Left lung (tissue), 14 donors: Measurements from ENCODE around the gene ABCA6. TPM values are rescaled to one million over a fixed set of nuclear protein-coding genes. Genes with fewer than 3 reads are reported as not detected.
A peak's percentile ranks its signal among the peaks of the same experiment; 100 is the strongest.

Experiments used
- ATAC-seq: fragments of 200-7000 bp; cut with Tn5 transposase; one replicate; pipeline ENCODE4 v1.9.1; 2020; ENCODE audit warnings: moderate library complexity
- DNase-seq, 4 donors: peaks; one replicate each; pipeline ENCODE4 v3.0.0-alpha.2; 2013 to 2020
- H3K27ac ChIP-seq, 2 donors: fragments of 200-600 bp; sonication (generic) in 1 of 2; one replicate each; pipeline versions ENCODE4 v1.5.0 to v1.8.0; 2020 to 2021
- H3K27me3 ChIP-seq, 2 donors: fragments of 200-600 bp; sonication (generic) in 1 of 2; one replicate each; pipeline versions ENCODE4 v1.5.0 to v1.8.0; 2020 to 2021
- H3K36me3 ChIP-seq, 2 donors: fragments of 200-600 bp; sonication (generic) in 1 of 2; one replicate each; pipeline versions ENCODE4 v1.5.0 to v1.8.0; 2020 to 2021
- H3K4me1 ChIP-seq, 2 donors: fragments of 200-600 bp; one replicate each; pipeline ENCODE4 v1.8.0; 2021
- H3K4me3 ChIP-seq, 2 donors: fragments of 200-600 bp; sonication (generic) in 1 of 2; one replicate each; pipeline versions ENCODE4 v1.5.0 to v1.8.0; 2020 to 2021; ENCODE audit warnings: mild to moderate bottlenecking in 1 of 2
- H3K9me3 ChIP-seq, 2 donors: fragments of 200-600 bp; sonication (generic) in 1 of 2; one replicate each; pipeline versions ENCODE4 v1.5.0 to v1.8.0; 2020 to 2021
- CTCF ChIP-seq, 2 donors: fragments of 200-600 bp; sonication (generic) in 1 of 2; IDR thresholded peaks; one replicate each; pipeline versions ENCODE4 v1.5.0 to v1.8.0; 2021; ENCODE audit warnings: antibody characterized with exemption in 2 of 2
- intact Hi-C, 2 donors: fragments of 100-400 bp; cut with DNase I; formaldehyde crosslinking; loops; one replicate each; pipeline versions ENCODE4 v1.11.2 to v1.14.2; 2022
- long read RNA-seq, 12 donors: library from polyadenylated mRNA in 2 of 12; unstranded in 2 of 12; transcript quantifications; one replicate each; pipeline ENCODE4 v2.0.0 and lab custom pipeline, GENCODE V29; 2019 to 2026
- polyA plus RNA-seq, 6 donors: library from polyadenylated mRNA; unstranded; fragments of 120-200 nt; gene quantifications; one replicate each; pipeline ENCODE4 v1.2.1, GENCODE V29; 2013; ENCODE audit not compliant: insufficient read length in 6 of 6
- total RNA-seq, 2 donors: library from RNA; stranded (reverse); fragmentation: NEBNext Ultra II Directional; extraction: Animal tissue kit (Norgen Biotek cat#: 25700); gene quantifications; one replicate each; pipeline ENCODE4 v1.2.1, GENCODE V29; 2021
- donor health status: DM: no; HTN: yes; CAD: no.
- donor health status: DM: no; HTN: no; CAD: no.

ABCA6 gene
- total RNA-seq, result 10 to 100 TPM; 12.4 to 14.6 TPM
- polyA plus RNA-seq, result 10 to 100 TPM; 17.8 to 60.7 (median 45.0) TPM
- long read RNA-seq, donor 1, full-length matches to known transcripts, result 4 of 14 reads
- long read RNA-seq, donor 1, partial matches to known transcripts, result 10 of 14 reads
- long read RNA-seq, donor 1, other reads (novel, unspliced or antisense), result 0 of 14 reads
- long read RNA-seq, donor 2, partial matches to known transcripts, result 7 of 9 reads
- long read RNA-seq, donor 2, other reads (novel, unspliced or antisense), result 0 of 9 reads
- long read RNA-seq, donor 3, result 0 reads
- long read RNA-seq, donor 4, partial matches to known transcripts, result 1 of 3 reads
- long read RNA-seq, donor 4, other reads (novel, unspliced or antisense), result 0 of 3 reads
- long read RNA-seq, donor 5, partial matches to known transcripts, result 9 of 11 reads
- long read RNA-seq, donor 5, other reads (novel, unspliced or antisense), result 0 of 11 reads
- long read RNA-seq, donor 6, partial matches to known transcripts, result 9 of 11 reads
- long read RNA-seq, donor 6, other reads (novel, unspliced or antisense), result 0 of 11 reads
- long read RNA-seq, donor 7, partial matches to known transcripts, result 14 of 14 reads
- long read RNA-seq, donor 7, other reads (novel, unspliced or antisense), result 0 of 14 reads
- long read RNA-seq, donor 8, partial matches to known transcripts, result 7 of 8 reads
- long read RNA-seq, donor 8, other reads (novel, unspliced or antisense), result 0 of 8 reads
- long read RNA-seq, donor 9, result 0 reads
- long read RNA-seq, donor 10, result 0 reads
- long read RNA-seq, donor 11, result 0 reads
- long read RNA-seq, donor 12, result 0 reads

- H3K9me3 ChIP-seq, result no peaks in the 10 kb centered on the region
- no peaks in the 10 kb centered on the region for H3K36me3 ChIP-seq
- intact Hi-C loops, result no loop called here
- H3K27ac ChIP-seq, result peak within 1 kb of the TSS; percentile 20 to 63
- ATAC-seq (peak; percentile 70), DNase-seq (peak in 2 of 4 donors; percentile 69 to 75)
- H3K4me1 ChIP-seq, result peaks cover 0 to 9% of the 10 kb centered on the region in 2 donors
- H3K27me3 ChIP-seq, result no peaks in the 10 kb centered on the region
- H3K4me3 ChIP-seq, result peak within 1 kb of the TSS in 1 of 2 donors; percentile 0
- no peak for TF ChIP-seq CTCF (IDR thresholded peaks at IDR 0.05)
Measured at GRCh38 chr17:69141431-69142174, at the start of gene ABCA6. TSS of gene ABCA6 (minus strand) at chr17:69141895. CDS start at chr17:69140703, 1,192 bp downstream.

- H3K4me3 ChIP-seq, result no peak overlapping the region
- ATAC-seq (no peak), DNase-seq (no peak)
- H3K9me3 ChIP-seq, result no peaks in the 10 kb centered on the region
- no peaks in the 10 kb centered on the region for H3K36me3 ChIP-seq
- intact Hi-C loops, result no loop called here
- H3K27me3 ChIP-seq, result no peaks in the 10 kb centered on the region
- H3K27ac ChIP-seq, result no peak overlapping the region
- H3K4me1 ChIP-seq, result no peaks in the 10 kb centered on the region
- no peak for TF ChIP-seq CTCF (IDR thresholded peaks at IDR 0.05)
Measured at GRCh38 chr17:69188796-69189195, 47.1 kb upstream of the ABCA6 start.

DNA sequence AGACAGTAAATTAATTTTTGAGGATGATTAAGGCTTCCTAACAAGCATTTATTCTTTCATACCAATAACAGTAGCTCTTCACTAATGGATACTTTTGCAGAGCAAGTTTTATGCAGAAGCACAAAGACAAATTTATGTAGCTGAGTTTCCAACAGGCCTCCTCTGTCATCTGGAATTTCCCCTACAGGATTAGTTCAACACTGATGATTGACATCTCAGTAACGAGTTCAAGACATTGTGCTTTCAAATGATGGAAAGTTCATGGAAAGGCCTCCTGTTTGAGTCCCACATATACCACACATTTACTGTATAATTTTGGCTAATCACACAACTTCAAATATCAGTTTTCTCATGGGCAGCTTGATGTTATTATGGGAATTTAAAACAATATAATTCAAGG lies 46.4 kb upstream of the ABCA6 start:
- intact Hi-C loops, result no loop called here
- TF ChIP-seq CTCF (IDR thresholded peaks at IDR 0.05), result no peak
- no peak for DNase-seq

DNA sequence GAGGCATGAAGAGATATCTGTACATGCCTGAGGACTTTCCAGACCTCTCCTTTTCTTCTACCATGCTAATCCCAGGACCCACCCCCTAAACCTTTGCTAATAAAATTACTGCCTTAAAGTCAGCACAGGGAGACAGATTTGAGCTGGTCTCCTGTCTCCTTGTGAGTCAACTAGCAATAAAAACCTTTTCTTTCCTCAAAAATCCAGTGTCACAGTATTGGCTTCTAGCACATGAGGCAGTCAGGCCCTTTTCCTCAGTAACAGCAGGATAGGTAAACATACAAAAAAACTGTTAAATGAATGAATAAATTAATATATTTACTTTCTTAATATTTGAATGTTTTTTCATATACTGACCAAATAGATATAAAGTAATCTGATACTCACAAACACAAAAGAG lies 45.6 kb upstream of the ABCA6 start:
- no peaks in the 10 kb centered on the region for H3K36me3 ChIP-seq
- no peaks in the 10 kb centered on the region for H3K27me3 ChIP-seq
- H3K9me3 ChIP-seq, result no peaks in the 10 kb centered on the region
- no peak for ATAC-seq
- DNase-seq, result no peak
- intact Hi-C loops, result no loop called here
- TF ChIP-seq CTCF (IDR thresholded peaks at IDR 0.05), result no peak
- H3K27ac ChIP-seq, result no peak overlapping the region
- no peaks in the 10 kb centered on the region for H3K4me1 ChIP-seq
- no peak overlapping the region for H3K4me3 ChIP-seq

More for the DNA sequence above, 46.4 kb upstream of the ABCA6 start:
- Histone ChIP-seq H3K27ac (no peak overlapping the region), H3K36me3 (no peaks in the 10 kb centered on the region), H3K4me3 (no peak overlapping the region), H3K4me1 (no peaks in the 10 kb centered on the region), H3K9me3 (no peaks in the 10 kb centered on the region), H3K27me3 (no peaks in the 10 kb centered on the region)
- ATAC-seq, result no peak
